Fibroblast of skin of left biceps (primary cell): ENCODE measurements around the gene VAC14.

ENCODE experiments used
- DNase-seq, 2 experiments: peaks; one replicate each; pipeline ENCODE4 v3.0.0-alpha.2; 2013; ENCODE audit warnings: low read depth in 2 of 2

Gene VAC14

DNA sequence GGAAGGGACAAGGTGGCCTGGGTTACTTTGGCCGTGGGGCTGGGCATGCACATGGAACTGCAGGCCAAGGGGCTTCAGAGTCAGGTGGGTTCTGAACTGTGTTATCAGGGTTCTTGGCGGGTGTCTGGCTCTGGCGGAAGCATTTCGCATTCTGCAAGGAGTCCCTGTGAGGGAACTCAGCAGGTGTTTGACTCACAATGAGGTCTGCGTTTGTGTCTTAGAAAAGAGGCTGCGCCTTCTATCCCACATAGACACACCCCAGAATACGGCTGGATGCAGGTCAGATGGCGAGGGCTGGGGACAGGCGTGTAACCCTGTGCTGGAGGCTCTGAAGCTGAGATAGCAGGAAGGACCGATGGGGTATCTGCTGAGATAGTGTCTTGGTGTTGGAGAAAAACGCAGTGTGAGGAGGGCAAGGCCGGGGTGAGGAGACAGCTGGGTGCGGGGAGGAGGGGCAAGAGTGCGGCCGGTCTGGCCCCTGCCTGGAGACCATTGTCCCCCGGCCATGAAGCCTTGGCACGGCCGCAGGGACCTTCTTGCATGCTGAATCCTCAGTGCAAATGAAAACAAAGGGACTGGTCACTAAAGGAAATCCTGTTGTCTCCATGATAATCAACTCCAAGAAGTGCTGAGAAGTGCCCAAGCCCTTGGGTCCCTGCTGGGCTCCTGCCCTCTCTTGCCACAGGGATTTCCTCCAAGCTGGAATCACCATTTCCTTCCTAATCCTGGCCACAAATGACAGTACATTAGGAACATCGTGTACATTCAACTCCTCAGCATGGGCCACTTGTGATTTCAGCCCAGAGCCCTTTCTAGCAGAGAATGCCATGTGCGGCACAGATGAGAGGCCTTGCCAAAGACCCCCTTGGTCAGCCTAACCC, 92.4 kb downstream of the VAC14 start:
- no peak for DNase-seq

DNA sequence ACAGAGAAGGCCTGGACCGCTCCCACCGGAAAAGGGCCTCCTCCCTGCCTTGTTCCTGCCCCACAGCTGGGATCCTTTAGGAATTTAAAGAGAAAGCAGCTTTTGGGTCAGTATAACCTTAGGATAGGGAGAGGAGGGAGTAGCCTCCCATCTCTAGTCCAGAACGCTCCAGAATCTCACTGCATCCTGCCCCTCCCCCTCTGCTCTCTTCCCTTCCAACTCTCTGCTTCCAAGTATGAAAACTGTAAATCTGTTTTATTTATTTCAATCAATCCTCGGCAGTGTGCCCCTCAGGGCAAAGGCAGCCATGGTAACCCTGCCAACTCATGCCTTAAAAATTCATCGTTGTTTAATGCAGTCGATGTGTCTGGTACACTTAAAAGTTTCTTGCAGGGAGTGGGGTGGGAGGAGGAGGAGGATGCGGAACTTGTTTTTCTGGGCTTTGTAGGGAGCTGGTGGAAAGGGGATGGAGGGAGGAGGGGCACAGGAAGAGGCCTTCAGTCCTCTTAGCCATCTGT, 94.0 kb downstream of the VAC14 start:
- DNase-seq, result peak; percentile 65 to 70

DNA sequence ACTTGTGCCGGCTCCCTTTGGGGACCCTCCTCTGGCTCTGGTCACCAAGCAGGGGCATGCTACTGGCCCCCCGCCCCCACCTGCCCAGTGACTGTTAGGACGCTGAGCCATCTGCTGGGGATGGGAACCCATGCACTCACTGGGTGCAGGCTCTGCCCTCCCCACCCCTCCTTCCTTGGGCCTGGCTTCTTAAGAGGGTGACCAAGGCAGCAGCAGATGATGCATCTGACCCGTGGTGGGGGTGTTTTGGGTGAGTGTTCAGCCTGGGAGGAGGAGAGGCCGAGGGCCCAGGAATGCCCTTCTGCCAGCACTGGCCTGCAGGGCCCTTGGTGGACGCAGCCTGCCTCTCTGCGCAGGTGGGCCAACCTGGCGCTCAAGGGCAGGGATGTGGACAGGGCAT, 95.9 kb downstream of the VAC14 start:
- no peak for DNase-seq

DNA sequence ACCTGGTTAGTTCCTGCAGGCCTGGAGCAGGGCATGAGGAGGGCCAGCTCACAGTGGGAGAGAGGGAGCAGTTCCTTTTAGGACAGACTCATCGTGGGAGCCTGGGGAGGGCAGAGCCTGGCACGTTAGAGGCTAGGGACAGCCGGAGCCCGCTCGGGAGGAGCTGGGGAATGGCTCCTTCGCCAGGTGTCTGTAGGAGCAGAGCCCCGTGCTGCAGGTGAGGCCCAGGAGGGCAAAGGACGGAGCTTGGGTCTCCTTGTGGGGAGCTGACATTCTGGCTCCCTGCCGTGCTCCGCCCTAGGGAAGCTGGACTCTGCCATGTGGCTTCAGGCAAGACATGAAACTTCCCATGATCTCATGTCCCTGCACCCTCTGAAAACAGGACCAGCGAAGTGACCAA, 96.4 kb downstream of the VAC14 start:
- no peak for DNase-seq

DNA sequence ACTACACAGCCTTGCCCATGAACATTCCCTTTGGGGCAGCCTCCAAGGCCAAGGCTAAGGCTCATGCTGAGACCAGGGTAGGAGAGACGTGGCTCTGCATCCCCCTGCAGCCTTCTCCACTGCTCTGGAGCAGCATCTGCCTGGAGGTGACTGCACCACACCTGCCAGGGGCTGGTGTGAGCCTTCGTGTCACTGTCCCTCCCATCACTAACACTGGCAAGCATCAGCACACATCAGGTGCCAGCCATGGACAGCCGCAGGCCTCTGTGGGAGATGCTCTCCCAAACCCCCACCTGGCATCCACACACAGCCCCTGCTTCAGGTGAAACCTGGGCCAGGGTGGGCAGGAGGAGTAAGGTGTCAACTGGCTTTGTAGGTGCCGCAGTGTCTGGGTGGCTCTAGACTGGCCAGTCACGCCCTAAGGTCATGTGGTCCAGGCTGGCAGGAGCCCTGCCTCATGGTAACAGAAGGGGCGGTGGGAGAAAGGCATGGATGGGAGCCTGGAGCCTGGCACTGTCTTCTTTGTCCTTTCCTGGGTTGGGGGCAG, 97.0 kb downstream of the VAC14 start:
- no peak for DNase-seq

DNA sequence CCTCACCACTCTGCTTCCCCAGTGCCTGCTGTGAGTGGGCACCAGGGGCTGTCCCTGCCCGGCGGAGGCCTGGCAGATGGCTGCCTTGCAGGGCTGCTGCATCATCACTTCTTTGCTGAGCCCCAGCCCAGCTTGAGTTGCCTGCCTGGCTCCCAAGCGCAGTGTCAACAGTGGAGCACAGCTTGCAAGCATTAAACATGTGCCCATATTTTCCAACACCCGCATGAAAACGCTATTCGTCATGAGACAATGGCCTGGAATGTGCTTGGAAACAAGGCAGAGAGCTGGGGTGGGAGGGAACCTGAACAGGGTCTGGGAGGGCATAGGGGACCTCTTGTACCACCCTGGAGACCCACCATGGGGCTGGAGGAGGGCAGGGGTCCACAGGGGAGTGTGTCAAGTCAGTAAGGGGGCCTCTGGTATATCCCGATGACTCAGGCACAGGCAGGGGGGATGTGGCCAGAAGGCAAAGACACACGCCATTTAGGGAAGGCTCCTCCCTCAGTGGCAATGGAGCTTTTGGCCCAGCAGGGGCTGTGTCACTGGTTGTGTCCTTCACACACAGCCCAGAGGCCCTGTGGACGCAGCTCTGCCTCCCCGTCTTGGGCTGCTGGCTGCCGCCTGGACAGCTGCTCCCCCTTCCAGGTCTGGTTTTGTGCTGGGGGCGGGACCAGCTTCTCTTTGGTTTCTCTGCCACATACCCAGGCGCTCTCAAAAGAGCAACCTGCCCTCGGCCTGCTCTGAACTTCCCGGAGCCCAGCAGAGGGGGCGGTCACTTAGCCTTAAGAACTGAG, 97.7 kb downstream of the VAC14 start:
- DNase-seq, result peak; percentile 71 to 74

DNA sequence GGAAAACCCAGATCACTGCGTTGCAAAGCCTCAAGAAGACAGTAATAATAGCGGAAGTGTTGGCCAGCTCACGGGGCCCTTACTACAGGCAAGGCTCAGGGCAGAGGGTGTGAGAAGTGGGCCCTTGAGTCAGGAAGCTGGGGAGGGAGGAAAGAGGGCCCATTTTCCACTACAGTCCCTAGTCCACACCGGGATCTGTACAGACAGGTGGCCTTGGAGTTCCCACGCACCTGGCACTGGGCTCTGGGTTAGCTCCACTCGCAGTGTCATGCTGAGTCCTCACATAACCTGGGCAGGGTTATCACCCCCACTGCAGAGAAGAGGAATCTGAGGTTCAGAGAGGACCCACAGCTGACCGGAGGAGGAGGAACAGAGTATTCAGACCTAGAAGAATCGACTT, 98.3 kb downstream of the VAC14 start:
- DNase-seq, result no peak

DNA sequence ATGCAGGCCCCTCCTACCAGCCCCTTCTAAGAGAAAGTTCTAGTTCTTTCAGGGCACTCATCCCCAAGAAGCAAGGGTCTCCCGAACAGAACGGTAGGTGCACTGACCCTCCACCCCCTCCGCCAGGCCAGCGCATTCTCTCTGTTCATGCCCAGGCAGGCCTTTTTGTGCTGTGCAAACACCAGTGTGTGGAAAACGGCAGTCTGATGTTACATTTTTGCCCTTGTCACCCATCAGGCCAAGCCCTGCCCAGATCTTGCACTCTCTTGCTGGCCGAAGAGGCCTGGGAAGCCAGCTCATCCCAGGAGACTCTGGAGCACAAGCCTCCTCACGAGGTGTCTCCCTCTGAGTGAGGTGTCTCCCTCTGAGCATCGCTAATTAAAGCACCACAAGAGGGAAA, 99.0 kb downstream of the VAC14 start:
- DNase-seq, result no peak

DNA sequence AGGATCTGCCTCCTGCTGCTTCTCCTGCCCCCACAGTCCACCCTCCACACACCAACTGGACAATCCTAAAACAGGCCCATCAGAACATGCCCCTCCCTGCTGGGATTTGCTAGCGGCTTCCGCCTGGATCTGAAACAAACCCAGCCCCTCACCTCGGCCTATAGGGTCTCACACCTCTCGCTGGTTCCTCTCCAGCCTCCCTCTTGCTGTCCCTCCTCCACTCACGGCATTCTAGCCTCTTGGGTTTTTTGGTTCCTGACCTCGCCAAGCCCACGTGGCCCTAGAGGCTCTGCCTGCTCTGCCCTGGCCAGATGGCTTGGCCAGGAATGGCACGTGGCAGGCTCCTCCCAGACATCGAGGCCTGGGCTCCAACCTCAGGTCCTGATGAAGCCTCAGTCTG, 99.4 kb downstream of the VAC14 start:
- DNase-seq, result no peak

DNA sequence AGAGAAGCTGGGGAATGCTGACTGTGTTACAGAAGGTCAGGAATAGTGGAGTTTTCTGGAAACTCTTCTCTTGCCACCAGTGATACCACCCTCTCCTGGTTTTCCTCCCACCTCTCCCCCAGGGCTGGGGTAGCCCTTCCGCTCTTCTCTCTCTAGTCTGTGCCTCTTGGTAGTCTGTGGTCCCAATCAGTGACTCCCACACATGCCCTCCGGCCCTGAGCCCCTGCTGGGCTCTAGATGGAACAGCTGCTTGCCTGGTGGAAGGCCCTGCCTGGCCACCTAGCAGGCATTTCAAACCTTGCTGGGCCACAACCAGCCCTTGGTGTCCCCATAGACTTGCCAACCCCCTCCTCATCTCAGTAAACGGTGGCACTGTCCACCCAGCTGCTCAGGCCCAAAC, 99.9 kb downstream of the VAC14 start:
- no peak for DNase-seq

DNA sequence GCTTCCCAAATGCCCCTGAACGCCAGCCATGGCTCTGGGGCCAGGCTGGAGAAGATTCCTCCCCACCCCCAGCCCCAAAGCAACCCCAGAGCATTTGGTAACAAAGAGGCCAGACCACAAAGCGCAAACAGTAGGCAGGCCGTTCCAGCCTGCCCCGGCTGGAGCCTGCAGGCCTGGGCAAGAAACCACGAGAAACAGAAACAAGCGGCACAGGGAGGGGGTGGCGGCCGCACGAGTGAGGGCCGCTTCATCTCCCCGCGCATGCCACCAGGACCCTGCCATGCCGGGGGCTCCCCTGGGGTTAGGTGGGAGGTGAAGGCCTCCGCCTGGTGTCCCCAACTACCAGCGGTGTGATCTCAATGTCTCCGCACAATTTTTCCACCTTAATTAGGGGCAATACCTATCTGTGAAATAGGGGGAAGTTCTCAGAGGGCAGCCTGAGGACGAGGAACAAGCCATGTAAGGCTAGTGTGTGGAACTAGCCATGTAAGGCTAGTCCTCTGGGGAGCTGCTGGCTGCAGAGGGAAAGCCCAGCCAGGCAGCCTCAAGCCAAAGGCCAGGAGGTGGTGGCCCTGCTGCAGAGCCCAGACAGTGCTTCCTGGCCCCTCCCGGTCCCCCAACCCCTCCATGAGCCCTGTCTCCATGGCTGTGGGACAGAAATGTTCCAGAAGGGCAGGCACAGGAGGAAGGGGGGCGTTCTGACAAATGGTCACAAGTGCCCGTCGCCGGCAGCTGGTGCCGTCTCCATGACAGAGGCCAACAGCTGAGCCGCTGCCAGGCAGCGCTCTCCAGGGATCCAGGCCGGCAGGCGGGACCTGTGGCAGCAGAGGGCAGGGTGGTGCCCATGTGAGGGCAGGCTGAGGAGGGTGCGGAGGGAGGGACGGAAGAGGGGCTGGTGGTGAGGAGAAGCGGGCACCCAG, 100.6 kb downstream of the VAC14 start:
- DNase-seq, result no peak

DNA sequence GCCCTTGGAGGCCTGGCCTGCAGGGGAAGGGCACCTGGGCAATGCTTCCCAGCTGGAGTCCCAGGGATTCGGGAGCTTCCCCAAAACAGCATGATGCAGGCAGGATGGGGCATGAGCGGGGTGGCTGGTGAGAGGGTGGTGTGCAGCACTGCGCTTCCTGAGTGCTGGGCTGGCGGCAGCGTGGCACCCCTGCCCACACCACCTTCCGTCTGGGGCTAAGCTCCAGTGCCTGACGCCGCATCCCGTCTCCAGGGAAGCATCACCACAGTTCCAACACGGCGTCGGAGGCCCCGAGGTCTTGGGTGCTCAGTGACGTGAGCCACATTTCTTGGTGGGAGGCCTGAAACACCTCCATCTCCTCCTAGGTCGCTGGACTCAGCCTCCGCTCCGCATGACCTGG, 101.3 kb downstream of the VAC14 start:
- DNase-seq, result no peak

DNA sequence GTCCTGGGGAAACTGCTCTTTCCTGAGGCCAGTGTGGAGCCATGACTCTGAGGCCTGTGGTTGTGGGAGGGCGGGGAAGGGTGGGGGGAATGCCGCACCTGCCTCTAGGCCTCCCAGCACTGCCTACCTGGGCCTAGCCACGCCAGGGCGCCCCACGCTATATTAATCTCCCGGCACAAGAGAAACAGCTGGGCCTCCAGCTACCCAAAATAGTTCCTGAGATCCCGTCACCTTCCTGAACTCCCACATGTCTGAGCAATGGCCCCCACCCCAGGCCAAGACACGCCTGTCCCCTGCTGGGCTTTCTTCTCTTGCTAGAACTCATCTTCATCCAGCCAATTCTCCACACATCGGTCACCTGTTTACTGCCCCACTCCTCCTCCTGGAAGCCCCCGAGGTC, 102.1 kb downstream of the VAC14 start:
- DNase-seq, result no peak

DNA sequence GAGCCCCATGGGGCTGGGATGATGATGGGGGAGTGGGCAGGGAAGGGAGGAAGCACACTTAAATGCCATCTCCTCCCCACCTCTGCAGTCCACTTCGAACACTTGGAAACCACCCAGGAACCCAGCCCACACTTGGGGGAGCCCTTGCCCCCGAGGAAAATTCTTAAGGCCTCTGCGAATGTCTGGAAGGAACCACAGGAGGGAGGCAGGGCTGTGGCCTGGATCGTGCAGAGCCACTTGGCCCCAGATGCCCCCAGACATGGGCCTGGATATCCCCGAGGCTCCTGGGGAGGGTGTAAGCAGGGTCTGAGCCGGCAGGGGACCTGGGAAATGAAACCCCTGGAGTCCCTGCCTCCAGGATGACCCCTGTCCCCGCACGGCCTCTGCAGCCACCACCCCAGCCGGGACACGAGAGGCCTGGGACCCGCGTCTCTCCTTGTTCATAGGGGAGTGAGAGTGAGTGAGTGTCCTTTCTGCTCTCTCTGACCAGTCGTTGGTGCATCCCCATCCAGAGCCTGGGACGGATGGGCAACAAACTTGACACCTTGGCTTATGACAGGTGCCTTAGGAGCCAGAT, 103.3 kb downstream of the VAC14 start:
- no peak for DNase-seq

DNA sequence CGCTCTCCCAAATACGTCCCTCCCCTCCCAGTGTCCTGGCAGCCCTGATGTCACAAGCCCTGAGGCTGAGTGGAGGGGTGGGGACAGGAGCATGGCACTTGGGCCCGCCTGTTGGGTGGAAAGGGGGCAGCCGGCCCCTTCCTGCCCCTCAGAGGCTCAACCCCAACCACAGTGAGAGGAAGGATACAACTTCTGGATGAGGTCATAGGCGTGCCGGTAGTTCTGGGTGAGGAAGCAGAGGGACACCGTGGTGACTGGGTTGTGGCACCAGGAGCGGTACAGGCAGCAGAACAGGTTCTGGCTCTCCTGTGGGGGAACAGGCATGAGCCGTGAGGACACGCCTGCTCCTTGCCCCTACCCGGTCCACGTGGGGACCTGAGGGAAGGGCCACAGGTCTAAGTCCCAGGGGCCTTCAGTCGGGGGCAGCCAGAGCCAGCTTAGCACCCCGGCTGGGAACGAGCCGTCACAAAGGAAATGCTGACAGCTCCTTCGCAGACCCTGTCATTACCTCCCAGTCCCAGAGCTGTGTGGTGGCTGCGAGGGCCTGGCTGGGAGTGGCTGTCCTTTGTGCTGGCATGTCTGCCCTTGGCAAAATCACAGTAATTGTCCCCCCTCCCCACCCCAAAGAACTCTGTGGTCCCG, 103.9 kb downstream of the VAC14 start:
- DNase-seq, result no peak

DNA sequence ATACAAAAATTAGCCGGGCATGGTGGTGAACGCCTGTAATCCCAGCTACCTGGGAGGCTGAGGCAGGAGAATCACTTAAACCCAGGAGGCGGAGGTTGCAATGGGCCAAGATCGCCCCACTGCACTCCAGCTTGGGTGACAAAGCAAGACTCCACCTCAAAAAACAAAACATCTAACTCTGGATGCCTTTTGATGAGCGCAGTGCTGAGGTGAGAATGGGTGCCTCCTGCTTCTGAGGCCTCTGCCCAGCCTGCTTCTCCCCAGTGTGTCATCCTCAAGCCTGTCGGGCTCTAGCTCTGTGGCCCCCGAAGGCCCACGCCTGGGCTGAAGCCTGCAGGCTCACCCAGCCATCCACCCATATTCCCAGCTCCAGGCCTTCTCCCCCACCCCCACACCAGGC, 104.6 kb downstream of the VAC14 start:
- no peak for DNase-seq

DNA sequence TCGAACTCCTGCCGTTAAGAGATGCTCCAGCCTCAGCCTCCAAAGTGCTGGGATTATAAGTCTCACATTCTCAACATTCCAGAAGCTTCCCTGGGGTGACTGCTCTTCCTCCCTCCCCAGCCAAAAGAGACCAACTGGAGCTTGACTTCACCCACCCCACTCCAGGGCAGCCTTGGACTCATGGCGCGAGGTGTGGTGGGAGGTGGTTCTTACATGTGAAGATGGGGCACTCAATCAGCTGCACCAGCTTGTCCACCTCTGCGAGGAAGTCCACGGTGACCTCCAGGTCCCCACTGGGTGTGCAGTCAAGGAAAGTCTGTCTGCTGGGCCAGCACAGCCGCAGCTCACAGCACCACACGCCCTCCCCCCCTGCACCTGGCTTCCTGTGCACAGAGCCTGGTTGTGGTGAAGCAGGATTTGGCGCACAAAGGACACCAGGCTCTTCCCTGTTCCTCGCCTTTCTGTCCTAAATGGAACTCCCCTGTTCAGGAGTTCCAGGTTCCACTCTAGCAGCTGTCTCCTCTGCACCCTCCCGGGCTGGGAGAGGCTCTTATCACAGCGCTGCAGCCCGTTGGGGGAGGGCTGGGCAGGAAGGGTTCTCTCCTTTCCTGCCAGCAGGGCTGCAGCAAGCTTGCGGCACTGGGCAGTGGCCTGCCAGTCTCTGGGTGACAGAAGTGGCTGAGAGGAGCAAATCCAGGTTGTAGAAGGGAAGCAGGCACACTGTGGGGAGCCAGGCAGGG, 105.5 kb downstream of the VAC14 start:
- no peak for DNase-seq

DNA sequence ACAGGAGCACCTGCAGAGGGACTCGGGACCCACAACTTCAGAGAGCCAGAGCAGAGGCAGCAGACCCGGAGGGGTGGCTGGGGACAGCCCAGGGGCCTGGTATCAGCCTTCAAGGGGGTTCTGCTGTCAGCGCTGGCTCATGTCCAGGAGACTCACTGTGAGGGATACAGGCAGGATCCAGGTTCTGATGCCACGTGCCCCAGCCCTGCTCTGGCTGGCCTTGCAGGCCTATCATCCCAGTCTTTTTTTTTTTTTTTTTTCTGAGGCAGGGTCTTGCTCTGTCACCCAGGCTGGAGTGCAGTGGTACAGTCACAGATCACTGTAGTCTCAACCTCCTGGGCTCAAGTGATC, 106.1 kb downstream of the VAC14 start:
- DNase-seq, result no peak

DNA sequence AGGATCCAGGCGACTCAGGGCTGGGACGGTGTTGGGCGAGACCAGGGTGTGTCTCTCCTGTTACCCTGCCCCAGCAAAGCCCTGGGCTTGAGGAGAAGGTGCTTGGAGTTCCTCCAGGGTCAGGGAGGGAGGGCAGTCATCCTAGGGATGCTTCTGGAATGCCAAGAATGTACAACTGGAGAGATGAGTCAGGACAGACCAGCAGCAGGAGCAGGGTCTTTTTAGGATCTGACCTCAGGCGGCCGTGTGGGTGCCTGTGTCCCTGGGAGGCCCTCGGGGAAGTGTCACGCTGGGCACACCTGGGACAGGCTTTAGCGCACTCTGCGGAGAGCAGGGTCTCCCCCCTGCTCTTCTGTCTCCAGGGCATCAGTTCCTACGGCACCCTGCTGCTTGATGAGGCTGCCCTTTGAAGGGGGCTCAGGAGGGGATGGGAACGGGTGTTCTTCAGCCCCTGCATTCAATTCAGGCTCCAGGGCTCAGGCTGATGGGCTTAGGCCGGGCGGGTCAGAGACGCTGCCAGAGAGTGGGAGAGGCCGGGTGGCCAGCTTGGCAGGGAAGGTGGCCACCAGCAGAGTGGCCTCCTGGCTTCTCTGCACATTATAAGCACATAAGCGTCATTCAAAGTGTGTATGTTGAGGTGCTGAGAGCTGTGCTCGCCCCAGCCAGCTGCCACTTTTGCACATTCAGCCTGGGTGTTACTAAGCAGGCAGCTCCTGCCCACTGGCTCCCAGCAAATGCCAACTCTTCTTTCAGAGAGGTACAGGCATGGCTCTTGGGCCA, 106.7 kb downstream of the VAC14 start:
- peak; percentile 60 to 62 for DNase-seq
